Peyer's patch (tissue), 4 donors: ENCODE results near the gene PPTC7.

Source experiments
- POLR2A ChIP-seq, 2 donors: fragments of 450-650 bp; IDR thresholded peaks; one replicate each; pipeline ENCODE4 v1.5.1; 2017; ENCODE audit warnings: antibody characterized with exemption in 2 of 2, mild to moderate bottlenecking in 2 of 2, moderate library complexity in 2 of 2
- TF ChIP-seq, protein P1 (sequence below), 6 experiments: fragments of 450-650 bp in 4 of 6; fragments of 200-600 bp in 2 of 6; sonication (generic) in 1 of 6; IDR thresholded peaks; one replicate each; pipeline ENCODE4 v1.5.1; 2017 to 2019; ENCODE audit warnings: antibody characterized with exemption in 6 of 6, mild to moderate bottlenecking in 3 of 6, moderate library complexity in 1 of 6

DNA sequence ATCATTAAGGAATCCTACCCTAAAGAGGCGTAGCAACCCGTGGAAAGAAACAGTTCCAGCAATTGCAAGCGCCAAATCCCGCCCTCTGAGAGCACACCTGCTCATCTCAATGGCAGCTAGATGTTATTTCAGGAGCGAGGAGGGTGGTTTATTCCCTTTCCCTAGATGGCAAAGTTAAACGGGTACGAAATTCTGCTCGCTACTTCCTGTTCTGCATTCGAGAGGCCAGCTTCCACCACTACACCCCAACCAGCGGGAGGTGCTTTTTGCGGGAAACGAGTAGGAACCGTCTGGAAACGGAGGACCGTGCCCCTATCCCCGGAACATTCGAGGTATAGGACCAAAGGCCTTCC, 81.7 kb downstream of the PPTC7 start:
- TF ChIP-seq, protein P1, sequence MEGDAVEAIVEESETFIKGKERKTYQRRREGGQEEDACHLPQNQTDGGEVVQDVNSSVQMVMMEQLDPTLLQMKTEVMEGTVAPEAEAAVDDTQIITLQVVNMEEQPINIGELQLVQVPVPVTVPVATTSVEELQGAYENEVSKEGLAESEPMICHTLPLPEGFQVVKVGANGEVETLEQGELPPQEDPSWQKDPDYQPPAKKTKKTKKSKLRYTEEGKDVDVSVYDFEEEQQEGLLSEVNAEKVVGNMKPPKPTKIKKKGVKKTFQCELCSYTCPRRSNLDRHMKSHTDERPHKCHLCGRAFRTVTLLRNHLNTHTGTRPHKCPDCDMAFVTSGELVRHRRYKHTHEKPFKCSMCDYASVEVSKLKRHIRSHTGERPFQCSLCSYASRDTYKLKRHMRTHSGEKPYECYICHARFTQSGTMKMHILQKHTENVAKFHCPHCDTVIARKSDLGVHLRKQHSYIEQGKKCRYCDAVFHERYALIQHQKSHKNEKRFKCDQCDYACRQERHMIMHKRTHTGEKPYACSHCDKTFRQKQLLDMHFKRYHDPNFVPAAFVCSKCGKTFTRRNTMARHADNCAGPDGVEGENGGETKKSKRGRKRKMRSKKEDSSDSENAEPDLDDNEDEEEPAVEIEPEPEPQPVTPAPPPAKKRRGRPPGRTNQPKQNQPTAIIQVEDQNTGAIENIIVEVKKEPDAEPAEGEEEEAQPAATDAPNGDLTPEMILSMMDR (IDR thresholded peaks at IDR 0.05): no peak
- no peak for TF ChIP-seq POLR2A (IDR thresholded peaks at IDR 0.05)
